ENCODE results near the gene RPGR.

DNA sequence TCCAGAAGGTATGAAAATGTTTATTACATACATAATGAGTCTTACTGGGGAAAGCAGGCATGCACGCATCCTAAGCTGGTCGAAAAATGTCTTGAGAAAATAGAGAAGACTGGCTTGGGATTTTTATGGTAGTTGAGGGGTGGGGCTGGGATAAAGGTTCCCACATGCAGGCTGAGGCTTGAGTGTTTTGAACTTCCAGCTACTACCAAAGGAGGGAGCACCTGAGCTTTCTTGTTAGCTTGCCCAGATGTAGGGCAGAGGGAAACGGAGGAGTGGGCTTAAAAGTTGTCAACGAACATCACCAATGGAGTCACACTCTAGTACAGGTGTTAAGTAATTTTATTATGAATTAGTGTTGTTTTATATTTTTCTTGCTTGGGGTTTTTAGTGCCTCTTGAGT, 67.1 kb downstream of the RPGR start:
- TF ChIP-seq CTCF (optimal IDR thresholded peaks at IDR 0.05 in 1 of 3, IDR thresholded peaks at IDR 0.05 in 1 of 3, conservative IDR thresholded peaks at IDR 0.05 in 1 of 3; ENCODE audit: extremely low read depth in 1 of 3, insufficient read depth in 2 of 3, low read length in 3 of 3) (peak; percentile 49 to 53 (median 53)), EZH2 (IDR thresholded peaks at IDR 0.05; ENCODE audit: low read length) (no peak)

Data from keratinocyte (primary cell).